Measurements from ENCODE around the gene ZNF408. TPM values are rescaled to one million over a fixed set of nuclear protein-coding genes. Genes with fewer than 3 reads are reported as not detected.

Gene ZNF408
- total and polyA plus RNA-seq, 2 of the 13 experiments (the other 11 are each of a cell fraction or from before 2014, with no cell fraction given): 11.2 to 12.5 TPM

DNA sequence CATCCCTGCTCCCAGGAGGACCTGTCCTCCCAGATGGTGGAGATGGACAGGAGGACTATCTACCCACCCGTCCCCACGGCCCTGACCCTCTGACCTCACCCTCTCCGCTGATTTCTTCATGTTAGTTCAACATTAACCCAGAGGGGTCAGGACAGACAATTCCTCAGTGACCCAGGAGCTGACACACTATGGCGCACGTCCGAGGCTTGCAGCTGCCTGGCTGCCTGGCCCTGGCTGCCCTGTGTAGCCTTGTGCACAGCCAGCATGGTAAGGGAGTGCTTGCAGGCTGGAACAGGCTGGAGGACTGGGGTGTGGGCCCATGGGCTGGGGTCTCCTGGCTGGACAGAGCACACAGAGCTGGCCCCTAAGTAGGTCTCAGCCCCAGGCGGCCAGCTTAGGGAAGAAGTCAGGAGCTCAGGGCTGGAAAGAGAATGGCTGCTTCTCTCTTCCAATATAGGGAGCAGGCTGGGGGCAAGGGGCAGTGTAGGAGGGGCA, 18.3 kb downstream of the ZNF408 start, which contains the start of gene F2 (continued):
- TF ChIP-seq EP300 (IDR thresholded peaks at IDR 0.05; ENCODE audit: low read depth in 2 of 2, low read length in 2 of 2) (peak in 1 of 2 experiments; percentile 92; a peak in 2 of 4 replicates), EP300 (CRISPR knock-in tag; IDR thresholded peaks at IDR 0.05; ENCODE audit: borderline replicate concordance) (peak; percentile 79), ELK4 (CRISPR knock-in tag; IDR thresholded peaks at IDR 0.05; ENCODE audit: borderline replicate concordance) (no peak), ZNF335 (CRISPR knock-in tag; IDR thresholded peaks at IDR 0.05) (no peak; the same call in 1 of the 2 replicates), DR1 (CRISPR knock-in tag; IDR thresholded peaks at IDR 0.05) (peak; percentile 82), JARID2 (CRISPR knock-in tag; IDR thresholded peaks at IDR 0.05; ENCODE audit: insufficient replicate concordance) (peak; percentile 49), SETDB1 (CRISPR knock-in tag; IDR thresholded peaks at IDR 0.05; ENCODE audit: borderline replicate concordance) (no peak), ZSCAN9 (CRISPR knock-in tag; IDR thresholded peaks at IDR 0.05; ENCODE audit: borderline replicate concordance) (0 out of 2 replicates have a peak, but pooled peaks have one; percentile 55), ZNF17 (CRISPR knock-in tag; IDR thresholded peaks at IDR 0.05) (no peak), AHR (CRISPR knock-in tag; IDR thresholded peaks at IDR 0.05) (peak; percentile 55; the same call in 1 of the 2 replicates), DZIP1 (CRISPR knock-in tag; IDR thresholded peaks at IDR 0.05) (no peak), EEA1 (CRISPR knock-in tag; IDR thresholded peaks at IDR 0.05; ENCODE audit: borderline replicate concordance) (no peak; the same call in 1 of the 2 replicates), RFXANK (CRISPR knock-in tag; IDR thresholded peaks at IDR 0.05) (0 out of 2 replicates have a peak, but pooled peaks have one; percentile 21), ARNT2 (CRISPR knock-in tag; IDR thresholded peaks at IDR 0.05; ENCODE audit: low read depth) (no peak; the same call in 1 of the 2 replicates), GABPB1 (CRISPR knock-in tag; IDR thresholded peaks at IDR 0.05) (peak; percentile 52), DBP (CRISPR knock-in tag; IDR thresholded peaks at IDR 0.05; ENCODE audit: not compliant biosample characterization) (peak; percentile 22), ZNF101 (CRISPR knock-in tag; IDR thresholded peaks at IDR 0.05; ENCODE audit: borderline replicate concordance, low read depth) (no peak), NCOA2 (CRISPR knock-in tag; IDR thresholded peaks at IDR 0.05) (peak; percentile 93)
- TF ChIP-seq, protein P1, sequence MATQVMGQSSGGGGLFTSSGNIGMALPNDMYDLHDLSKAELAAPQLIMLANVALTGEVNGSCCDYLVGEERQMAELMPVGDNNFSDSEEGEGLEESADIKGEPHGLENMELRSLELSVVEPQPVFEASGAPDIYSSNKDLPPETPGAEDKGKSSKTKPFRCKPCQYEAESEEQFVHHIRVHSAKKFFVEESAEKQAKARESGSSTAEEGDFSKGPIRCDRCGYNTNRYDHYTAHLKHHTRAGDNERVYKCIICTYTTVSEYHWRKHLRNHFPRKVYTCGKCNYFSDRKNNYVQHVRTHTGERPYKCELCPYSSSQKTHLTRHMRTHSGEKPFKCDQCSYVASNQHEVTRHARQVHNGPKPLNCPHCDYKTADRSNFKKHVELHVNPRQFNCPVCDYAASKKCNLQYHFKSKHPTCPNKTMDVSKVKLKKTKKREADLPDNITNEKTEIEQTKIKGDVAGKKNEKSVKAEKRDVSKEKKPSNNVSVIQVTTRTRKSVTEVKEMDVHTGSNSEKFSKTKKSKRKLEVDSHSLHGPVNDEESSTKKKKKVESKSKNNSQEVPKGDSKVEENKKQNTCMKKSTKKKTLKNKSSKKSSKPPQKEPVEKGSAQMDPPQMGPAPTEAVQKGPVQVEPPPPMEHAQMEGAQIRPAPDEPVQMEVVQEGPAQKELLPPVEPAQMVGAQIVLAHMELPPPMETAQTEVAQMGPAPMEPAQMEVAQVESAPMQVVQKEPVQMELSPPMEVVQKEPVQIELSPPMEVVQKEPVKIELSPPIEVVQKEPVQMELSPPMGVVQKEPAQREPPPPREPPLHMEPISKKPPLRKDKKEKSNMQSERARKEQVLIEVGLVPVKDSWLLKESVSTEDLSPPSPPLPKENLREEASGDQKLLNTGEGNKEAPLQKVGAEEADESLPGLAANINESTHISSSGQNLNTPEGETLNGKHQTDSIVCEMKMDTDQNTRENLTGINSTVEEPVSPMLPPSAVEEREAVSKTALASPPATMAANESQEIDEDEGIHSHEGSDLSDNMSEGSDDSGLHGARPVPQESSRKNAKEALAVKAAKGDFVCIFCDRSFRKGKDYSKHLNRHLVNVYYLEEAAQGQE (IDR thresholded peaks at IDR 0.05; ENCODE audit: borderline replicate concordance in 1 of 2, low read depth in 1 of 2, low read length in 2 of 2): peak in 1 of 2 experiments; percentile 82; a peak in 2 of 4 replicates
